HG03039 (cell line): ENCODE results near the gene TMPRSS13.

Experiments
- ATAC-seq: cut with Tn5 transposase; IDR thresholded peaks from one replicate; pipeline ENCODE4 v1.9.1; 2021; ENCODE audit warnings: mild to moderate bottlenecking, moderate library complexity; ENCODE audit not compliant: unreplicated experiment

TMPRSS13 gene

GRCh38 chr11:117900121-117900648 is 29.0 kb downstream of the TMPRSS13 start:
- ATAC-seq, result no peak

- no peak for ATAC-seq
Observed at GRCh38 chr11:117898059-117898458, 31.1 kb downstream of the TMPRSS13 start.

GRCh38 chr11:117892651-117893050 is 36.6 kb downstream of the TMPRSS13 start:
- ATAC-seq, result no peak

GRCh38 chr11:117891362-117891761 is 37.8 kb downstream of the TMPRSS13 start:
- no peak for ATAC-seq

- no peak for ATAC-seq
Observed at GRCh38 chr11:117888139-117888566, 41.0 kb downstream of the TMPRSS13 start.

GRCh38 chr11:117887431-117888138 is 41.6 kb downstream of the TMPRSS13 start:
- no peak for ATAC-seq

- no peak for ATAC-seq
Observed at GRCh38 chr11:117885777-117886176, 43.4 kb downstream of the TMPRSS13 start.

- no peak for ATAC-seq
Observed at GRCh38 chr11:117884994-117885393, 44.2 kb downstream of the TMPRSS13 start.

- no peak for ATAC-seq
Observed at GRCh38 chr11:117883063-117883462, 46.1 kb downstream of the TMPRSS13 start.

GRCh38 chr11:117882311-117882905 is 46.8 kb downstream of the TMPRSS13 start:
- ATAC-seq, result no peak

- ATAC-seq, result no peak
Observed at GRCh38 chr11:117881217-117881616, 48.0 kb downstream of the TMPRSS13 start.

- ATAC-seq, result no peak
Observed at GRCh38 chr11:117879516-117880480, 49.4 kb downstream of the TMPRSS13 start.

GRCh38 chr11:117878939-117879475 is 50.2 kb downstream of the TMPRSS13 start:
- no peak for ATAC-seq

- no peak for ATAC-seq
Observed at GRCh38 chr11:117878314-117878938, 50.8 kb downstream of the TMPRSS13 start.

- ATAC-seq, result no peak
Observed at GRCh38 chr11:117877120-117877784, 52.0 kb downstream of the TMPRSS13 start.

GRCh38 chr11:117876341-117877119 is 52.7 kb downstream of the TMPRSS13 start, which contains the start of gene FXYD6:
FXYD6 (minus strand) TSS chr11:117876658; CDS start chr11:117842776, 33,882 bp downstream.
- no peak for ATAC-seq

- ATAC-seq, result no peak
Observed at GRCh38 chr11:117876059-117876340, 53.2 kb downstream of the TMPRSS13 start.

- ATAC-seq, result no peak
Observed at GRCh38 chr11:117875382-117876058, 53.7 kb downstream of the TMPRSS13 start.

- no peak for ATAC-seq
Observed at GRCh38 chr11:117874910-117875381, 54.3 kb downstream of the TMPRSS13 start.
